Measurements from ENCODE around the gene FOXJ3.
A peak's percentile ranks its signal among the peaks of the same experiment; 100 is the strongest.

FOXJ3 gene

DNA sequence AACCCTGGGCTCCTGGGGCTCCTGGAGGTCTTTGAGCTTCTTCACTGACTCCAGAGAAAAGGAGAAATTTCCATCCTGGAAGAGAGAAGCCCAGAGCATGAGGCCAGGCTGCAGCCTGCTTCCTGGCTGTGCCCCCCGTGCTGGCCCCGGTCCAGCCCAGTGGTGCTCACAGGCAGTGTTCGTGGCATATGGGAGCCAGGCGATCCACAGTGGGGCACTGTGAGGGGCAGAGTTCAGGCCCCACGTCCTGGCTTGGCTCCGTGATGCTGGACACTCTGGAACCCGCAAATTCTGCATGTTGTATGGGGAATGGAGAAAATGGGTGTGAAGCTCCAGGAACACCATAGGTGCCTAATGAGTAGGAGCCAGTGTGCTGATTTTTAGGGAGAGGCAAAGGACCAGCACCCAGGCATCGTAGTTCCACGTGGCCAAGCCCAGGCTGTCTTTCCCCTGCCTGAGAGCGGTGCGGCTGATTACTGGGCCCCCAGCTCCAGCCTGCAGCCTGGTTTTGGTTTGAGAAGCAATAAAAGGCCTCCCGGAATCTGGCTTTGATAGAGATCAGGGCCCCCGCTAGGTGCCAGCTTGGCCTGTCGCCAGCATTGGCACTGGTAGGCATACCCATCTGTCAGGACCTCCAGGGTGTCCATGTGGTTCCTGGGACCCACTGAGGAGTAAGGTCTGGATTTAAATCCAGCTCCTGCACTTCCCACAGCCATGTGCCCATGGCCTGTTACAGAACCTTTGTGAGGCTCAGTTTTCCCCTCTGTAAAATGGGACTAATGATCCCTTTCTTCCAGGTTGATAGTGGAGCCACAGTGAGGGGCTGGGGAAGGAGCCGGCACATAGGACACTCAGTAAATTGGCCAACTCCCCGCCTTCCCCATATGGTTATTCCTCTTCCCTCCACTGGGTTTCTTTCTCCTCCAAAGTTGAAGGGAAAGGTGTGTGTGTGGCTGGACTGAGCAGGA, 171.2 kb downstream of the FOXJ3 start:
- no peak for DNase-seq

- no peak for DNase-seq
These were observed 171.9 kb downstream of the FOXJ3 start for GRCh38 chr1:42163114-42163513.

DNA sequence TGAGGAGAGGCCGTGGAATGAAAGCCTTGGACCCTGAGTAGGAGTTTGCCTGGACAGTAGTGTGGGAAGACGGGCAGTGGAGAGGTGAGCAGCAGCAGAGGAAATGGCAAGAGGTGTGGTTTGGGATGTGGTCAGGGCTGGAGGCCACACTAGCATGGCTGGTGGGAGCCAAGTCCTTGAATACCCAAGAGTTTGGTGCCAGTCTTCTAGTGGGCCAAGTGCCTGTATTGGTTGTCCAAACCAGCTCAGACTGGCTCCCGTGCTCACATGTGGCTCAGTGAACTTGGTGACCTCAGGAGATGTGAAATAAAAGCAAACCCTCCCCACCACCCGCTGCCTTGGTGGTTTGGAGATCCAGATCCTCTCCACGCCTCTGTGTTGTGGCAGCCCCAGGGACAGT, 172.9 kb downstream of the FOXJ3 start:
- DNase-seq: no peak

- no peak for DNase-seq
These were observed 176.8 kb downstream of the FOXJ3 start for GRCh38 chr1:42158189-42158588.

- DNase-seq: no peak
These were observed 177.4 kb downstream of the FOXJ3 start for GRCh38 chr1:42157667-42158066.

GRCh38 chr1:42155362-42155761, 179.7 kb downstream of the FOXJ3 start:
- DNase-seq: no peak

DNA sequence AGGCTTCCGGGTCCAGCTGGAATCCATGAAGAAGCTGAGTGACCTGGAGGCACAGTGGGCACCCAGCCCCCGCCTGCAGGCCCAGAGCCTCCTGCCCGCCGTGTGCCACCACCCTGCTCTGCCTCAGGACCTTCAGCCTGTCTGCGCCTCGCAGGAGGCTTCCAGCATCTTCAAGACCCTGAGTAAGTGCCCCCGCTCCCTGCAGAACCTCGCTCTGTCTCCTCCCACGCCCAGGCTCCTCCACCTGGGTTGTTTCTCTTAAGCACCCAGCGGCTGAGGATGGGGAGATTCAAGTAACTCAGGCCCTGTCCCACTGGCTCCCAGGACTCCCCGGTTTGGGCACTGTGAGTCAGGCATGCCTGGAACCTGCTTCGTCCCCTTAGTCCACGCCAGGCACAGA, 180.3 kb downstream of the FOXJ3 start:
- DNase-seq: no peak

DNA sequence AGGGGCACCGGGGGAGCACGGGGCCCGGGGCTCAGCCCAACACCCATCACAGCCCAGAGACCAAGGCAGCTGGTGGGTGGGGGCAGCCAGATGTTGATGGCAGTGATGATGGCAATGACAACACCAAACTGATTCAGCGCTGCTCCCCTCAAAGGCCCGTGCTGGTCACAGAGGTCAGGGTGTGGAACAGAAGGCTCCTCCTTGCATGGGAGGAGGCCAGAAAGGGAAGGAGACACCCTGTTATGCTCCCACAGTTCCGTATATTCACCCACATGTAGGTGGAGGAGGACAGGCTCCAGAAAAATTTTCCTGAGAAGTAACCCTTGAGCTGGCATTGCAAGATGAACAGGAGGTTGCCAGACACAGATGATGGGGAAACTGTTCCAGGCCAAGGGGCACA, 181.4 kb downstream of the FOXJ3 start:
- DNase-seq: no peak

- DNase-seq: no peak
These were observed 182.0 kb downstream of the FOXJ3 start, which contains the start of gene GUCA2B for GRCh38 chr1:42152907-42153600. GUCA2B (plus strand) TSS chr1:42153410; CDS start chr1:42153451, 41 bp downstream.

- no peak for DNase-seq
These were observed 182.9 kb downstream of the FOXJ3 start for GRCh38 chr1:42152119-42152518.

GRCh38 chr1:42150651-42151050, 184.4 kb downstream of the FOXJ3 start:
- DNase-seq: no peak

DNA sequence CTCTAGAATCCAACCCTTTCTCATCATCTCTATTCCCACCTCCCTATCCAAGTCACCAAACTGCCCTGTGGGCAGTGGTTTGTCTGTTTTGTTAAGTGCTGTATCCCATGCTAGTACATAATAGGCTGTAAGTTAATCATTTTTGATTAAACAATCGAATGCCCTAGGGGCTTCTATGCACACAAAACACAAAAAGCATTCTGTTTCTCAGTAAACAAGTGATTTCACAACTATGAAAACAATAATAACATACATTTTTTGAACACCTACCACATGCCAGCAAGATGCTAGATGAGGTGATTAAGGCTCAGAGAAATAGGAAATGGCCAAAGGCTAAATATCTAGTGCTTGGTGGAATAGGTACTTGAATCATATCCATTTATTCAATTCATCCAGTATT, 186.9 kb downstream of the FOXJ3 start:
- DNase-seq: no peak

DNA sequence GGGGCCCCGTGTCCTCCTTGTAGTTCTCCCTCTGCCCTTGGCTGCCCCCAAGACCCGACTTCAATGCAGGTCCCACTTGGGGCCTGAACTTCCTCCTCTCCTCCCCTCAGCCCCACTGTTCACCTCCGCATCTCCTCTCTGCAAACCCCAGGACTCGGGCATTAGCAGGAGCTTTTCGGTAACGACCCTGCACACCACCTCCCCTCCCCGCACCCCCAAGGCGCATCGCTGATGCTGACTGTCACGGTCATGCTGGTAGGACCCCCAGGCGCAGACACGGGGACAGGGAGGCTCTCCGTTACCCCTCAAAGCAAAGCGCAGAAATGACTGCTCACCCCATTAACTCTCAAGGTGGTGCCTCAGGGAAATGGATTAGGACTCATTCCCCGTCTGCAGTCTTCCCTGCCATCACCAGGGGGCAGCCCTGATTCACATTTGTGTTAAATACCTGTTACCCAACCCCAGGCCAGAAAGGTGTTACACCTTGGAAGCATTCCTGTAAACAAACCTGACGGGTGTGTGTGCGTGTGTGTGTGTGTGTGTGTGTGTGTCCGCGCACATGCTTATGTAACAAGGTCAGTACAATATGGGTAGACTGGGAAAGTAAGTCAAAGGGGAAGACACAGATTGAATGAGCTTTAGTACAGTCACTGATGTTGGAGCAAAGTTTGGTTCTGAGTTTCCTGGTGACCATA, 188.3 kb downstream of the FOXJ3 start:
- DNase-seq: peak; percentile 52

DNA sequence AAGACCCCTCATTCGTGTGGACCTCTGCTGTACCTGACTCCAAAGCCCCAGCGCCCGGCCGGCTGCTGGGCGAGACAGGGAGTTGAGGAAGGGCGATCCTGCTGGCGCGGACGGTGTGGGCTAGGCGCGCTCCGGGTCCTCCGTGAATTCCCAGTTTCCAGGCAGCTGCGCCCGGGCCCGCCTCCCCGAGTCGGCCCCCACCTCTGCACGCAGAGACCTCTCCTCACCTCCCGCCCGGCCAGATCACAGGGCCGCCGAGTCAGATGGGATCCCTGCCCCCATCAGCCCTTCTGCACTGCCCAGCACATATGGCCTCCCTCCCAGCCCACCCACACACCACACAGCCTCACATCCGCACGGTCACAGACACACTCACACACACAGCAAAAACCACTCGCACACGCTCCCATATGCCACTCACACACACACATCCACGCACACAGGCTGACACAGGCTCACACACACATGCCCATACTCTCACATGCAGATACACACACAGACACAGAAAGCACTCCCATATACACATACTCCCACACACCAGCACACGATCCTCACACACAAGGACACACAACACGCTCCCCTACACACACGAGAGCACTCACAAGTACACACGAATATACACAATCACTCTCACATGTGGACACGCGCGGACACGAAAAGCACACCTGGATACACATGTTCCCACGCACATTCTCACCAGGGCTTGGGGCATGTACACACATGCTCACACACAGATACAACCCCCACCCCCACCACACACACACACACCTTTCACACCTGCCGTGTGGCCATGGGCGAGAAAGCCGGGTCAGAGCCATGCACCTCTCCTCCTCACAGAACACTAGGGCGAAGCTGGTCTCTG, 189.0 kb downstream of the FOXJ3 start:
- DNase-seq: no peak

DNA sequence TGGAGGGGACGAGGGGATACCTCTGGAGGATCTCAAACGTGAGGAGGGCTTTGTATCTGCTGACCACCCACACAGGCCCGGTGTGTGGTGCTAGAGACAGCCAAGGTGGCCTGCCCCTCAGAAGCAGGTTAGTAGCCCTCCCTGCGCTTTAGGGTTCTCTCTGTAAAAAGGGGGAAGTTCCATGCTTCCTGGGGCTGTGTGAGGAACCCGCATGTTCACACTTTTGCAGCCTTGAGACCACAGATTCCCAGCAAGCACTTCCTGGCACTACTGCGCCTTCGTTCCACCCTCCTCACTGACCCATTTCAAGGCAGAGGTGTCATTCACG, 189.7 kb downstream of the FOXJ3 start:
- DNase-seq: no peak

- no peak for DNase-seq
These were observed 190.2 kb downstream of the FOXJ3 start for GRCh38 chr1:42144711-42145388.

- DNase-seq: no peak
These were observed 190.9 kb downstream of the FOXJ3 start for GRCh38 chr1:42143896-42144710.

- no peak for DNase-seq
These were observed 191.9 kb downstream of the FOXJ3 start for GRCh38 chr1:42142894-42143675.

- DNase-seq: no peak
These were observed 193.1 kb downstream of the FOXJ3 start for GRCh38 chr1:42141978-42142377.

GRCh38 chr1:42140191-42140590, 194.8 kb downstream of the FOXJ3 start:
- DNase-seq: no peak
